ENCODE results near the gene CRB1. TPM values are rescaled to one million over a fixed set of nuclear protein-coding genes. Genes with fewer than 3 reads are reported as not detected.

CRB1 gene
- total and polyA plus RNA-seq, 2 of the 8 experiments (the other 6 are each of a cell fraction or from before 2014, with no cell fraction given), result 0.03 TPM; not detected in 1

DNA sequence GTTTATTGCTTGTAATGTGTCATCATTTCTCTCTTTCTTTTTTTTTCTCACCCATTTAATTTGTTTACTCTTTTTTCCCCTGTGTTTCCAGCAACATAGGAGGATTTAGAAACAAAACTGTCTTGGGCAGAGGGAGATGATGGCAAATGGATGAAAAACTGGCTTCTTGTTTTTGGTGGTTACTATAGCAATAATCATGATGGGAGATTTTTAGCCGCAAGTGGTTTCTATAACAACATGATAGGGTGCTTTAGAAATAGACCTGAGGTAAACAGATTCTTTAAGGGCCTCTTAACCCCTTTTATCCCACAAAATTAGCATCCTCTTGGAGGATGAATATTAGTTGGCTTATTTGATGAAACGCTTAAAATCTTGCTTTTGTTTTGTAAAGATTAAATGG is 51.6 kb downstream of the CRB1 start:
- H3K9me3 ChIP-seq (ENCODE audit: insufficient read depth in 2 of 2, low read depth in 1 of 2, low read length in 1 of 2), result no peaks in the 10 kb centered on the region
- H2BK15ac ChIP-seq (ENCODE audit: low read length), result no peak overlapping the region
- DNase-seq (ENCODE audit: low read depth in 1 of 2, low spot score in 2 of 2) (no peak), FAIRE-seq (no peak)
- H4K91ac ChIP-seq (replicated peaks; ENCODE audit: insufficient read length, low read length), result no peak overlapping the region
- no peak overlapping the region for H2BK120ac ChIP-seq (replicated peaks; ENCODE audit: low read depth, low read length)
- ChIA-PET POLR2A (ENCODE audit: partially characterized antibody) (no interaction called here), CTCF (ENCODE audit: partially characterized antibody) (no interaction called here)
- H4K20me1 ChIP-seq (replicated peaks in 1 of 2; ENCODE audit: control insufficient read depth in 1 of 2, insufficient read depth in 2 of 2, low read length in 2 of 2), result no peaks in the 10 kb centered on the region
- H3K9ac ChIP-seq (replicated peaks in 1 of 4; ENCODE audit: extremely low read depth in 1 of 4, low read depth in 3 of 4, low read length in 3 of 4), result no peak overlapping the region
- H3K18ac ChIP-seq (ENCODE audit: extremely low read depth, low read length), result no peak overlapping the region
- no peaks in the 10 kb centered on the region for H3K27me3 ChIP-seq (replicated peaks in 1 of 4; ENCODE audit: control insufficient read depth in 3 of 4, extremely low read depth in 1 of 4, insufficient read depth in 3 of 4, low read length in 3 of 4)
- H3K79me1 ChIP-seq (ENCODE audit: low read depth, low read length), result no peaks in the 10 kb centered on the region
- 95% methylated on average over 2 of the region's 2 CpGs; no CpG with 5 or more reads in 1 of the 2 experiments for WGBS, 2 experiments (ENCODE audit: extremely low coverage in 1 of 2, insufficient coverage in 1 of 2, insufficient read length in 1 of 2, insufficient replicate concordance in 2 of 2, low coverage in 1 of 2, low lambda C conversion rate in 2 of 2, missing lambda C conversion rate in 1 of 2)
- no peak overlapping the region for H4K5ac ChIP-seq (ENCODE audit: insufficient read length, low read depth, low read length)
- no peak overlapping the region for H4K8ac ChIP-seq (ENCODE audit: extremely low read depth, insufficient read depth, low read length)
- no peak overlapping the region for H3K4me3 ChIP-seq (ENCODE audit: extremely low read depth in 1 of 4, insufficient read depth in 2 of 4, low read depth in 3 of 4, low read length in 4 of 4)
- H2BK5ac ChIP-seq (ENCODE audit: low read depth, low read length), result no peak overlapping the region
- no peak overlapping the region for H2BK20ac ChIP-seq (ENCODE audit: low read length)
- H2AFZ ChIP-seq (ENCODE audit: low read length), result no peak overlapping the region
- H3K14ac ChIP-seq (ENCODE audit: insufficient read length), result no peak overlapping the region
- H3K36me3 ChIP-seq (ENCODE audit: control insufficient read depth in 2 of 4, insufficient read depth in 4 of 4, low read length in 3 of 4), result no peaks in the 10 kb centered on the region
- no peak overlapping the region for H3K4ac ChIP-seq (replicated peaks; ENCODE audit: insufficient read length, low read depth, low read length)
- H3K23ac ChIP-seq (ENCODE audit: insufficient read length), result no peak overlapping the region
- no peaks in the 10 kb centered on the region for H3K4me1 ChIP-seq (replicated peaks in 1 of 4; ENCODE audit: control insufficient read depth in 3 of 4, insufficient read depth in 4 of 4, low read length in 3 of 4)
- H3K56ac ChIP-seq (replicated peaks; ENCODE audit: insufficient read length, low read depth, low read length), result no peak overlapping the region
- no peaks in the 10 kb centered on the region for H3K79me2 ChIP-seq (ENCODE audit: control insufficient read depth in 1 of 2, insufficient read depth in 2 of 2, low read length in 2 of 2)
- no peak overlapping the region for H3K27ac ChIP-seq (ENCODE audit: low read depth, low read length)
- H3K4me2 ChIP-seq (ENCODE audit: insufficient read depth in 1 of 2, low read depth in 2 of 2, low read length in 2 of 2), result no peak overlapping the region
- no peaks in the 10 kb centered on the region for H3K23me2 ChIP-seq (ENCODE audit: low read depth, low read length)
- no peak overlapping the region for H2BK12ac ChIP-seq (ENCODE audit: low read depth, low read length)
- TF ChIP-seq TAF7 (optimal IDR thresholded peaks at IDR 0.05; ENCODE audit: borderline replicate concordance, low read depth, low read length), result no peak
- TF ChIP-seq GTF2F1 (IDR thresholded peaks at IDR 0.05; ENCODE audit: borderline replicate concordance, low read depth, low read length), result no peak
- TF ChIP-seq SIX5 (IDR thresholded peaks at IDR 0.05; ENCODE audit: low read depth, low read length), result no peak
- TF ChIP-seq FOSL1 (IDR thresholded peaks at IDR 0.05; ENCODE audit: insufficient read depth, low read depth, low read length), result no peak
- no peak overlapping the region for H2AK5ac ChIP-seq (ENCODE audit: low read depth, low read length)
